OCI-LY1 (cell line): ENCODE data around the gene JMJD8.

ENCODE experiments used
- CTCF ChIP-seq: fragments of 200-600 bp; sonication (generic), shearing (Covaris generic); IDR thresholded peaks from 2 replicates; pipeline ENCODE4 v1.5.1; 2017; ENCODE audit warnings: mild to moderate bottlenecking, antibody characterized with exemption, low read length, moderate library complexity, mixed read lengths
- EZH2 ChIP-seq: fragments of 200-600 bp; sonication (generic), shearing (Covaris generic); IDR thresholded peaks from 2 replicates; pipeline ENCODE4 v1.8.0; 2017; ENCODE audit warnings: borderline replicate concordance, mixed run types, mild to moderate bottlenecking, antibody characterized with exemption, low read length, moderate library complexity, mixed read lengths

GRCh38 chr16:674214-674881, 9.8 kb downstream of the JMJD8 start:
- TF ChIP-seq CTCF (no peak), EZH2 (no peak)
